Keratinocyte (primary cell): ENCODE data around the gene DYNC1LI2. TPM values are rescaled to one million over a fixed set of nuclear protein-coding genes. Genes with fewer than 3 reads are reported as not detected.

Experiments
- DNase-seq: peaks from one replicate; pipeline ENCODE4 v3.0.0-alpha.2; 2011; ENCODE audit warnings: low read depth, missing footprints, low spot score
- FAIRE-seq: peaks from 2 replicates; lab custom pipeline; 2011; peaks lifted over from hg19 to GRCh38; lab: Jason Lieb, UNC
- H2AFZ ChIP-seq: 2 replicates; pipeline ENCODE4 v1.6.0; 2012; ENCODE audit warnings: low read length, control low read depth, inconsistent platforms; ENCODE audit not compliant: control insufficient read depth
- H3K27ac ChIP-seq: 2 replicates; pipeline ENCODE4 v1.5.1; 2011; ENCODE audit warnings: low read length; ENCODE audit not compliant: control insufficient read depth, insufficient read depth
- H3K27me3 ChIP-seq: 3 replicates; pipeline ENCODE4 v1.6.0; 2011; ENCODE audit warnings: low read length; ENCODE audit not compliant: control insufficient read depth, insufficient read depth; ENCODE audit errors: extremely low read depth
- H3K36me3 ChIP-seq, 2 experiments: 2 replicates in 1 of 2; 3 replicates in 1 of 2; pipeline ENCODE4 v1.5.1; 2011; ENCODE audit warnings: low read length in 2 of 2, mild to moderate bottlenecking in 1 of 2; ENCODE audit not compliant: control insufficient read depth in 2 of 2, insufficient read depth in 2 of 2; ENCODE audit errors: extremely low read depth in 1 of 2
- H3K4me1 ChIP-seq: 3 replicates; pipeline ENCODE4 v1.5.1; 2011; ENCODE audit warnings: low read length; ENCODE audit not compliant: control insufficient read depth, insufficient read depth; ENCODE audit errors: extremely low read depth
- H3K4me2 ChIP-seq: 3 replicates; pipeline ENCODE4 v1.6.0; 2011; ENCODE audit warnings: low read depth, low read length; ENCODE audit not compliant: control insufficient read depth, insufficient read depth; ENCODE audit errors: extremely low read depth
- H3K4me3 ChIP-seq, 3 experiments: fragments of 200-600 bp in 1 of 3; sonication (generic) in 1 of 3; 2 replicates in 2 of 3; 3 replicates in 1 of 3; pipeline ENCODE4 v1.5.1; 2011 to 2016; ENCODE audit warnings: low read length in 3 of 3, mild to moderate bottlenecking in 3 of 3, control low read depth in 2 of 3, inconsistent platforms in 1 of 3, low read depth in 1 of 3, mixed read lengths in 1 of 3, mixed run types in 1 of 3, moderate library complexity in 1 of 3; ENCODE audit not compliant: control insufficient read depth in 2 of 3, insufficient read depth in 2 of 3; ENCODE audit errors: extremely low read depth in 1 of 3
- H3K79me2 ChIP-seq: 2 replicates; pipeline ENCODE4 v1.6.0; 2012; ENCODE audit warnings: low read length; ENCODE audit not compliant: control insufficient read depth, insufficient read depth
- H3K9ac ChIP-seq: 3 replicates; pipeline ENCODE4 v1.6.0; 2011; ENCODE audit warnings: low read length; ENCODE audit not compliant: control insufficient read depth, insufficient read depth; ENCODE audit errors: extremely low read depth
- H3K9me1 ChIP-seq: 3 replicates; pipeline ENCODE4 v1.6.0; 2011; ENCODE audit warnings: low read length; ENCODE audit not compliant: control insufficient read depth, insufficient read depth; ENCODE audit errors: extremely low read depth
- H3K9me3 ChIP-seq: 2 replicates; pipeline ENCODE4 v1.5.1; 2012; ENCODE audit warnings: low read depth, low read length; ENCODE audit not compliant: control insufficient read depth
- H4K20me1 ChIP-seq: 3 replicates; pipeline ENCODE4 v1.6.0; 2011; ENCODE audit warnings: low read length; ENCODE audit not compliant: control insufficient read depth, insufficient read depth; ENCODE audit errors: extremely low read depth
- CTCF ChIP-seq, 3 experiments: IDR thresholded peaks in 1 of 3; conservative IDR thresholded peaks in 1 of 3; optimal IDR thresholded peaks in 1 of 3; 2 replicates in 2 of 3; 3 replicates in 1 of 3; pipeline versions ENCODE3 to v1.5.1; 2011; ENCODE audit warnings: low read length in 3 of 3, mild to moderate bottlenecking in 3 of 3, moderate library complexity in 2 of 3, control low read depth in 1 of 3, inconsistent platforms in 1 of 3; ENCODE audit not compliant: insufficient read depth in 2 of 3; ENCODE audit errors: extremely low read depth in 1 of 3
- EZH2 ChIP-seq: IDR thresholded peaks from one replicate; pipeline ENCODE4 v1.6.1; 2012; ENCODE audit warnings: inconsistent platforms, mild to moderate bottlenecking, low read length, moderate library complexity
- dilution Hi-C: fragments of 300-500 bp; cut with MboI; formaldehyde crosslinking; loops from one replicate; pipeline ENCODE4 v1.7.0; 2020; ENCODE audit warnings: low sequenced_read_pairs; ENCODE audit not compliant: extremely low pct_ligation_motif_present
- polyA plus RNA-seq, 5 experiments: library from polyadenylated mRNA; depleted of rRNA in 3 of 5; stranded (reverse) in 3 of 5; stranded (forward) in 1 of 5; unstranded in 1 of 5; fragments of >200 nt; gene quantifications; 1 replicate in 1 of 5; 2 replicates in 3 of 5; 3 replicates in 1 of 5; pipeline versions ENCODE4 v1.2.1 to v1.2.3, GENCODE V29; 2011 to 2012; ENCODE audit warnings: missing spikeins in 2 of 5, low read depth in 1 of 5, low replicate concordance in 1 of 5

DYNC1LI2 gene
- polyA plus RNA-seq, 1 donor (not counting 4 experiments of a cell fraction or from before 2014, with no cell fraction given), result 66.0 TPM

- Histone ChIP-seq H3K4me2 (peak overlapping the region; percentile 14), H3K9me3 (no peaks in the 10 kb centered on the region), H3K27ac (peak overlapping the region; percentile 63), H3K4me1 (peaks cover 25% of the 10 kb centered on the region), H3K9ac (peak overlapping the region; percentile 51), H3K9me1 (peaks cover 5% of the 10 kb centered on the region), H4K20me1 (peaks cover 8% of the 10 kb centered on the region), H3K79me2 (peaks cover 56% of the 10 kb centered on the region), H3K36me3 (peaks cover 27 to 37% of the 10 kb centered on the region in 2 experiments), H3K4me3 (no peak overlapping the region), H2AFZ (no peak overlapping the region), H3K27me3 (no peaks in the 10 kb centered on the region)
- FAIRE-seq (no peak), DNase-seq (no peak)
- dilution Hi-C loops, result no loop called here
- no peak for TF ChIP-seq EZH2
- TF ChIP-seq CTCF (optimal IDR thresholded peaks at IDR 0.05 in 1 of 3, IDR thresholded peaks at IDR 0.05 in 1 of 3, conservative IDR thresholded peaks at IDR 0.05 in 1 of 3; ENCODE audit: extremely low read depth in 1 of 3, insufficient read depth in 2 of 3, low read length in 3 of 3), result no peak
Observed at GRCh38 chr16:66741950-66742808, 9.2 kb downstream of the DYNC1LI2 start.

- Histone ChIP-seq H3K4me2 (peak overlapping the region; percentile 14), H3K36me3 (peaks cover 26 to 38% of the 10 kb centered on the region in 2 experiments), H3K4me3 (no peak overlapping the region), H3K27ac (peak overlapping the region; percentile 63), H3K27me3 (no peaks in the 10 kb centered on the region), H3K9me1 (peaks cover 5% of the 10 kb centered on the region), H3K9me3 (no peaks in the 10 kb centered on the region), H2AFZ (no peak overlapping the region), H3K9ac (peak overlapping the region; percentile 51), H3K79me2 (peaks cover 53% of the 10 kb centered on the region), H3K4me1 (peaks cover 32% of the 10 kb centered on the region), H4K20me1 (peaks cover 8% of the 10 kb centered on the region)
- peak; percentile 51 for FAIRE-seq
- DNase-seq, result no peak
- dilution Hi-C loops, result no loop called here
- TF ChIP-seq EZH2 (no peak), CTCF (optimal IDR thresholded peaks at IDR 0.05 in 1 of 3, IDR thresholded peaks at IDR 0.05 in 1 of 3, conservative IDR thresholded peaks at IDR 0.05 in 1 of 3; ENCODE audit: extremely low read depth in 1 of 3, insufficient read depth in 2 of 3, low read length in 3 of 3) (no peak)
Observed at GRCh38 chr16:66741169-66741900, 10.1 kb downstream of the DYNC1LI2 start.
